WTC11 (cell line): ENCODE measurements around the gene LYRM9. TPM values are rescaled to one million over a fixed set of nuclear protein-coding genes. Genes with fewer than 3 reads are reported as not detected.

Experiments used
- ATAC-seq: fragments of 200-7000 bp; cut with Tn5 transposase; 2 replicates; pipeline ENCODE4 v1.10.0; 2021; ENCODE audit warnings: mild to moderate bottlenecking, moderate library complexity
- CTCF ChIA-PET: fragments of 300-600 bp; sonication (Branson Sonifier 250); formaldehyde crosslinking; loops from one replicate; lab custom pipeline; 2021; ENCODE audit warnings: antibody characterized with exemption; lab: Charles Lee
- POLR2A ChIA-PET: fragments of 350-600 bp; sonication (Branson Sonifier 250); formaldehyde crosslinking; loops from one replicate; lab custom pipeline; 2021; ENCODE audit warnings: antibody characterized with exemption; lab: Charles Lee
- DNase-seq: peaks from one replicate; pipeline ENCODE4 v3.0.0; 2021; ENCODE audit warnings: low spot score
- H3K27ac Mint-ChIP-seq: 2 replicates; pipeline ENCODE4 v1.8.0; 2021; ENCODE audit warnings: mixed read lengths
- H3K27me3 Mint-ChIP-seq: 2 replicates; pipeline ENCODE4 v1.8.0; 2021; ENCODE audit warnings: low read depth, mild to moderate bottlenecking, moderate library complexity, mixed read lengths
- H3K36me3 Mint-ChIP-seq: 2 replicates; pipeline ENCODE4 v1.8.0; 2021; ENCODE audit warnings: mixed read lengths
- H3K4me1 Mint-ChIP-seq: 2 replicates; pipeline ENCODE4 v1.8.0; 2022; ENCODE audit warnings: mixed read lengths
- H3K4me3 Mint-ChIP-seq: 2 replicates; pipeline ENCODE4 v1.8.0; 2021; ENCODE audit warnings: mild to moderate bottlenecking, moderate library complexity, mixed read lengths
- H3K9me3 Mint-ChIP-seq: 2 replicates; pipeline ENCODE4 v1.8.0; 2021; ENCODE audit warnings: mixed read lengths
- AR ChIP-seq: fragments of 250-450 bp; sonication (Bioruptor Pico); IDR thresholded peaks from 2 replicates; pipeline ENCODE4 v1.9.0; 2021; ENCODE audit warnings: mild to moderate bottlenecking
- EMX1 ChIP-seq: fragments of 250-450 bp; sonication (Bioruptor Pico); IDR thresholded peaks from 2 replicates; pipeline ENCODE4 v1.8.0; 2021; ENCODE audit warnings: mild to moderate bottlenecking
- ESRRA ChIP-seq: sonication (generic); formaldehyde crosslinking; IDR thresholded peaks from 2 replicates; pipeline ENCODE4 v1.8.1; 2022; ENCODE audit warnings: mild to moderate bottlenecking, missing genetic modification reagents, borderline replicate concordance
- ETV6 ChIP-seq: sonication (generic); formaldehyde crosslinking; IDR thresholded peaks from 2 replicates; pipeline ENCODE4 v1.8.1; 2022; ENCODE audit warnings: mild to moderate bottlenecking, missing genetic modification reagents
- FOXK1 ChIP-seq: sonication (generic); formaldehyde crosslinking; IDR thresholded peaks from 2 replicates; pipeline ENCODE4 v1.8.0; 2022; ENCODE audit warnings: mild to moderate bottlenecking, moderate library complexity, missing genetic modification reagents
- MAX ChIP-seq: sonication (generic); formaldehyde crosslinking; IDR thresholded peaks from 2 replicates; pipeline ENCODE4 v1.8.0; 2022; ENCODE audit warnings: mild to moderate bottlenecking, missing genetic modification reagents
- MLX ChIP-seq: sonication (generic); formaldehyde crosslinking; IDR thresholded peaks from 2 replicates; pipeline ENCODE4 v1.8.1; 2023; ENCODE audit warnings: mild to moderate bottlenecking, missing genetic modification reagents, moderate library complexity
- MYBL2 ChIP-seq: sonication (generic); formaldehyde crosslinking; IDR thresholded peaks from 2 replicates; pipeline ENCODE4 v1.8.1; 2023; ENCODE audit warnings: mild to moderate bottlenecking, moderate library complexity, missing genetic modification reagents
- NFATC4 ChIP-seq: fragments of 250-450 bp; sonication (Bioruptor Pico); IDR thresholded peaks from 2 replicates; pipeline ENCODE4 v1.9.0; 2021; ENCODE audit warnings: mild to moderate bottlenecking
- NFYB ChIP-seq: sonication (generic); formaldehyde crosslinking; conservative IDR thresholded peaks from 2 replicates; pipeline ENCODE4 v1.8.0; 2022; ENCODE audit warnings: low read depth, missing genetic modification reagents
- RORB ChIP-seq: fragments of 250-450 bp; sonication (Bioruptor Pico); IDR thresholded peaks from 2 replicates; pipeline ENCODE4 v1.9.0; 2021; ENCODE audit warnings: mild to moderate bottlenecking
- SP1 ChIP-seq: sonication (generic); formaldehyde crosslinking; conservative IDR thresholded peaks from 2 replicates; pipeline ENCODE4 v1.8.1; 2022; ENCODE audit warnings: missing genetic modification reagents
- ZNF232 ChIP-seq: sonication (generic); formaldehyde crosslinking; IDR thresholded peaks from 2 replicates; pipeline ENCODE4 v1.8.0; 2022; ENCODE audit warnings: mild to moderate bottlenecking, missing genetic modification reagents
- ZNF396 ChIP-seq: fragments of 250-450 bp; sonication (Bioruptor Pico); IDR thresholded peaks from 2 replicates; pipeline ENCODE4 v1.8.0; 2021; ENCODE audit warnings: mild to moderate bottlenecking, moderate library complexity, borderline replicate concordance
- ZNF423 ChIP-seq: fragments of 250-450 bp; sonication (Bioruptor Pico); IDR thresholded peaks from 2 replicates; pipeline ENCODE4 v2.1.2; 2022; ENCODE audit warnings: mild to moderate bottlenecking, moderate library complexity
- total RNA-seq: library from RNA; stranded (reverse); gene quantifications from 3 replicates; pipeline ENCODE4 v1.2.3, GENCODE V29; 2021

Gene LYRM9
- total RNA-seq, 1 experiment from 2014 or later: 3.6 TPM

- no peak for TF ChIP-seq AR (CRISPR knock-in tag)
- no peak for TF ChIP-seq ZNF232 (CRISPR knock-in tag)
- no peak for TF ChIP-seq MLX (CRISPR knock-in tag)
- TF ChIP-seq ETV6: no peak
- TF ChIP-seq MAX (CRISPR knock-in tag): no peak
- no peak for TF ChIP-seq RORB (CRISPR knock-in tag)
- no peak for TF ChIP-seq SP1 (CRISPR knock-in tag)
- TF ChIP-seq ZNF396 (CRISPR knock-in tag): no peak
- no peak for TF ChIP-seq NFYB
Observed at GRCh38 chr17:27940503-27941428, 47.6 kb upstream of the LYRM9 start (continued).

GRCh38 chr17:27939474-27940465, 46.6 kb upstream of the LYRM9 start:
- Mint-ChIP-seq H3K27ac (no peak overlapping the region), H3K4me1 (peaks cover 53% of the 10 kb centered on the region), H3K4me3 (no peak overlapping the region), H3K9me3 (peaks cover 7% of the 10 kb centered on the region), H3K27me3 (peaks cover 13% of the 10 kb centered on the region), H3K36me3 (peaks cover 7% of the 10 kb centered on the region; the same call in 1 of the 2 replicates)
- ATAC-seq (peak; percentile 29), DNase-seq (no peak)
- POLR2A ChIA-PET: no interaction called here
- TF ChIP-seq ZNF423 (CRISPR knock-in tag): peak; percentile 15; the same call in 1 of the 2 replicates
- TF ChIP-seq EMX1 (CRISPR knock-in tag): no peak
- TF ChIP-seq NFATC4 (CRISPR knock-in tag): no peak
- CTCF ChIA-PET: interaction anchor here (0.5 to 1.2 kb wide), 5 partner anchors 10 to 370 kb away, joined by 3 to 4 read pairs (median 3); no protein-coding TSS in a partner anchor

- DNase-seq (no peak), ATAC-seq (no peak)
- peaks cover 8% of the 10 kb centered on the region for H3K36me3 Mint-ChIP-seq
- H3K9me3 Mint-ChIP-seq: peaks cover 10% of the 10 kb centered on the region
- peaks cover 15% of the 10 kb centered on the region for H3K27me3 Mint-ChIP-seq
- peaks cover 52% of the 10 kb centered on the region for H3K4me1 Mint-ChIP-seq
- TF ChIP-seq ESRRA (no peak), MYBL2 (no peak), FOXK1 (no peak), ETV6 (no peak), AR (CRISPR knock-in tag) (no peak), SP1 (CRISPR knock-in tag) (no peak)
- H3K4me3 Mint-ChIP-seq: no peak overlapping the region
- no peak overlapping the region for H3K27ac Mint-ChIP-seq
- ChIA-PET CTCF (interaction anchor here (0.9 to 1.4 kb wide), 2 partner anchors 45 to 47 kb away, joined by 3 to 4 read pairs; no protein-coding TSS in a partner anchor), POLR2A (interaction anchor here (0.6 to 0.8 kb wide), 2 partner anchors 11 to 23 kb away, joined by 3 read pairs; no protein-coding TSS in a partner anchor)
Observed at GRCh38 chr17:27938864-27939263, 45.7 kb upstream of the LYRM9 start.
